ENCODE results near the gene SCTR.

SCTR gene

DNA sequence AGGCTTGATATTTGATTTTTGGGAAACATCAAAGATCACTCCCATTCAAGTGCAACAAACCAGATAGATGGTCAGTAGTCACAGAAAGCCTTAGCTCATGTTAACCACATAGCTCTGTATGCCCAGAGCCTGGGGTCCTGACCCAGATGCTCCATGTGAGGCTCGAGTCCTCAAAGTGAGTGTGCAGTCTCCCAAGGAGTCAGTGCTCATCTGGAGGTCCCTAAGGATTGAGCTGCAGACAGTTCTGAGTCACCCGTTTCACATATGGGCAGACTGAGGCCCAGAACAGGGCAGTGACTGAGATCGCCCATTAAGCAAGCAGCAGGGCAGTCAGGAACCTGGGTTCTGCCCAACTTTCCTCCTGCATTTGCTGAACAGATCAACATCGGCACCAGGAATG is 83.4 kb downstream of the SCTR start:
- DNase-seq: no peak

DNA sequence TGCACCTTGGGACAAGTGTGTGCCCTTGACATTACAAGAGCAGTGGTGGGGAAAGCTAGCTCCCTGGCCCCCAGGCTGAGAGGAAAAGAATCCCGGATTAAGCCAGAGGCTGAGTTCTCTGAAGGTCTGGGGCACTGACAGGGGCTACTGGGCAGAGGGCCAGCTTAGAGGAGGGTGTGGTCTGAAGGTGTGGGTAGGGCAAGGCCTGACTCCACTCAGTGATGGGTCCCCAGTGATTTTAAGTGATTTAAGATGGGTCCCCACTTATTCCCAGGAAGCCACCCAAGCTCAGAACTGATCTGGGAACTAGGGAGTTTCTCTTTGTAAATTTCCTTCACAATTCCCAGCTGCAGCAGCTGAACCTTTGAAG is 83.8 kb downstream of the SCTR start:
- no peak for DNase-seq

DNA sequence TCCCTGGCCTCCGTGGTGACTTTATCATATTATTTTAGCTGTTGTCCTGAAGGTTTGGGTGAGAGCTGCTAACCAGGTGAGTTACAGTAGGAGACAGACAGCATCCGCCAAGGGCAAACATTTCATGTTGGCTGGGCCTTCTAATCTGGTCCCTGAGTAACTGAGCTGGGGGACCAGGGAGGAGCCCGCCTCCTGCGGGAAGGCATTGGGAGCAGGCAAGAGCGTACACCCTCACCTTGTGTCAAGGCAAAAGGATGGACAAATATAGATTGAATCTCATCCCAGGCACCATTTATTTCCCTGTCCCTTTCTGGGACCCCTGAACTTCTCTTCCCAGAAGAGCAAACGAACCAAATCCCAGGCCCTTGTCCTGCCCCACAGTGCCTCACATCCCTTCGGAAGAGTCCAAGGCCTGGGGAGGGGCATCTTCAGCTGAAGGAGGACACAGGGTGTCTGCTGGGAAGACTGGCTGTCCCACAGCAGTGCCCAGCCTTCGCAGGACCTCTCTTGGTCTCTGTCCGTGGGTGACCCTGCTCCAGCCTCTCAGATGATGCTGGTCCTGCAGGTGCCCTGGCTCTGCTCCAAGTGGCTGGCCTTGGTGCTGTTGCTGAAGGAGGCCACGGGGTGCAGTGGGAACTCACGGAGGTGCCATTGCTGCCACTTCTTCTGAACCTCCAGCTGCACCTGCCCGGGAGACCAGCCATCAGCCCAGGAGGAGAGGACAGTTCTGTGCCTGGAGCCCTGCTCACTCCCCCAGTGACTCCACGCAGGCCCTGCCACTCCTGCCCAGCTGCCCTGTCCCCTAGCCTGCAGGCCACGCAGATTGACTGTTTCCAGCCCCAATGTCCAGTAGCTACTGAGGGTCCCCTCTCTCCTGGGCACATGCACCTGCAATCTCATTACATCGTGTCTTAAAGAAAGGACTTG is 84.4 kb downstream of the SCTR start:
- DNase-seq: no peak

DNA sequence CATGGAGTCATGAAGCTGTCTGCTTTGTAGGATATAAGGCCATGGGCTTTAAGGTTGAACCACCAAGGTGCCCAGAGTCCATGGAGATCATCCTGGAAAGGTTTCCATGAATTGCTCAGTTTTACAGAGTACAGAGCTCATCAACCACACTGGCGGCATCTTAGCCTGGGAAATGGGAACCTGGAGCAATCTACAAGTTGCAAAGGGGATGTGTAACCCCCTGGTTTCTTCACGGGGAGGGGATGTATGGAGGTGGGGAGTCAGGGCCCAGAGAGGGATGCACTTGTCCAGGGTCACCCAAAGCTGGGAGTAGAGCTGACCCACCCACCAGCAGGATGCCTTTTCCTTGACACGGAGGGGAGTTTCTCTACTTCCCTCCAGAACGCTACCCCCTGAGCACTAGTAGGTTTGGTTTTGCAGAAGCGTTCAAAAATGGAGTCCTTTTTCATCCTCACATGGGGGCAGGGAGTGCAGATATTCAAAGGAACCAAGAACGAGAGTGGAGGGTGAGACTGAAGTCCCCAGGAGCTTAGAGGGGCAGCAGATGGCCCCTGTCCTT is 85.5 kb downstream of the SCTR start:
- DNase-seq: no peak

DNA sequence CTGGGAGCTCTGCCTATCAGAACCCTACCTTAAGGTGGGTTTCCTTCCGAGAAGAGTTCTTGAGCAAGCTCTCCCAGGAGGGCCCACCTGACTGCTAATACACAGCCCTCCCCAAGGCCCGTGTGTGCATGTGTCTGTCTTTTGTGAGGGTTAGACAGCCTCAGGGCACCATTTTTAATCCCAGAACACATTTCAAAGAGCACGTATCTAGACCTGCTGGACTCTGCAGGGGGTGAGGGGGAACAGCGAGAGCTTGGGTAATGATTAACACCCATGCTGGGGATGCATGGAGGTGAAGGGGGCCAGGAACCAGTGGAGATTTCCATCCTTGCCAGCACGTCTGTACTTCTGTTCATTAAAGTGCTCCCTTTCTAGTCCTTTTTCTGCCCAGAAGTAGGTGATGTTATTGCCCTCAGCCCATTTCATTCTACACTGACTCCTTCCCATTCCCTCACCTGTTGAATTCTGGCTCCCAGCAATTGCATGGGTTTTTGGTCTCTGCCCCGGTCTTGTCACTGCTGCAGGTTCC is 86.1 kb downstream of the SCTR start:
- DNase-seq: no peak

DNA sequence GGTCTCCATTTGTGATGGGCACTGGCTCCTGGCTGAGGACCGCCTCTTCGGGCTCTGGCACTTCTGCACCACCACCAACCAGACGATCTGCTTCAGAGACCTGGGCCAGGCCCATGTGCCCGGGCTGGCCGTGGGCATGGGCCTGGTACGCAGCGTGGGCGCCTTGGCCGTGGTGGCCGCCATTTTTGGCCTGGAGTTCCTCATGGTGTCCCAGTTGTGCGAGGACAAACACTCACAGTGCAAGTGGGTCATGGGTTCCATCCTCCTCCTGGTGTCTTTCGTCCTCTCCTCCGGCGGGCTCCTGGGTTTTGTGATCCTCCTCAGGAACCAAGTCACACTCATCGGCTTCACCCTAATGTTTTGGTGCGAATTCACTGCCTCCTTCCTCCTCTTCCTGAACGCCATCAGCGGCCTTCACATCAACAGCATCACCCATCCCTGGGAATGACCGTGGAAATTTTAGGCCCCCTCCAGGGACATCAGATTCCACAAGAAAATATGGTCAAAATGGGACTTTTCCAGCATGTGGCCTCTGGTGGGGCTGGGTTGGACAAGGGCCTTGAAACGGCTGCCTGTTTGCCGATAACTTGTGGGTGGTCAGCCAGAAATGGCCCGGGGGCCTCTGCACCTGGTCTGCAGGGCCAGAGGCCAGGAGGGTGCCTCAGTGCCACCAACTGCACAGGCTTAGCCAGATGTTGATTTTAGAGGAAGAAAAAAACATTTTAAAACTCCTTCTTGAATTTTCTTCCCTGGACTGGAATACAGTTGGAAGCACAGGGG is 87.1 kb downstream of the SCTR start:
- DNase-seq: no peak

DNA sequence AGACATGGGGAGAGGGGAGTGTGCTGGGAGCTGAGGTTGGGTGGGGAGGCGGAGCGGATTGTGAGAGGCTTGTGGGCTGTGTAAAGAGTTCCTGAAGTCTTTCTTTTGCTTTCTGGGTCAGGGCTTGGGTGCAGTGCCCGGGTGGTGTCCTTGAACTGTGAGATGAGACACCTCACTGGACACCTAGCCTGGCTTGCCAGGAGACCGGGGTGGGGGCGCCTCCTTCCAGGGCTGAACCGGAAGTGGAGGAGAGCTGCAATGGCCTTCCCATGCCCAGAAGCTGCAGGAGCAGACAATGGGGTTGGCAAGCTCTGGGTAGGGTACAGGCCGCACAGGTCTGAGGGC is 88.4 kb downstream of the SCTR start:
- DNase-seq: no peak

DNA sequence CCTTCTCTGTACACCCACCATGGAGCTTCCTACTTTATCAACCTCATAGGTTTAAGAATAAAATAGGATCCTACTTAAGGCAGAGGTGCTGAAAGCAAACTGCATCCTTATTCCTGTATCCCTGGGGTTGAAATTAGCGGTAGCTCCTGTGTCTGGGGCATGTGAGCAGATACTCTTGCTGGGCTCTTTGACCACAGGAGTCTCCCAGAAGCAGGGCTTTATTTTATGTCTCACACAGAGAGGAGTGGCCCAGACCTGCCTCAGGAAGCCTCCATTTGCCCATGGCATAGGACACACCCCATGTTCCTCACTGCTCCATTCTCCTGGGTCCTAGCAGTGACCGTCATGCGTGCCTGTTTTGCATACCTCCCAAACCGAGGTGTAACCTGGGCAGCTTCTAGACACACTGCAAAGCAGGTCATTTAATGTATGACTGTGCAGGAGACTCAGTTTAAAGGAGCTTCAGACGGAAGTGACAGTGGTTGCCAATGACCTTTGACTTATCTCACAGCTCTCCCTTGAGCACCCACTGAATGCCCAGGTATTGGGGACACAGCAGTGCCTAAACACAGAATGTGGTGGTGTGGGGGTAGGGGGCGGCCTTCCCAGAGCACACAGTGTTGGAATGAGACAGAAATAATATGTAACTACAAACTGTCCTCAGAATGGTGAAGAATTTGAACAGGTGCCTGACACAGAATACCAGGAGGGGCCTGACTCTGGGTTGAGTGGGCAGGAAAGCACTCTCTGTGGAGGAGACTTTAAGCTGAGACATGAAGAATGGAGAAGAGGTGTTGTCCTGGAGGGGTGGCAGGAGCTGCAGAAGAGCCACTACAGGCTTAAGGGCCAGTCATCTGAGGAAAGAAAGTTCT is 89.0 kb downstream of the SCTR start:
- DNase-seq: no peak

DNA sequence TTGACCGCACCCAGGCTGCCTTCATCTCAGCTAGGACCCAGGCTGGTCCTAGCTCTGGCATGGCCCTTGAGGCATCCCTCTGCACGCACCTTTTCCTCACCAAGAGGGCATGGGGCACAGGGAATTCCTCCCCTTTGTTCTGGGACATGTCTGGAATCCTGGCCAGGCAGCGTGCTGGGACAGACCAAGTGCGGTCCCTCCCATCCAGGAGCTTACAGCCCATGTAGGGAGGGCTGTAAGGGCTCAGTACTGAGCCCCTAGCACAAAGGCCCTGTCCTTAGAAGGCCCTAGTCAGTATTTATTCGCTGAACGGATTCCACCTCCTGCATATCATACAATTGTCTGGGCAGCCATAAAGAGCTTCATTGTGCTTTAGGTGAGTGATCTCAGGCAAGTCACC is 89.6 kb downstream of the SCTR start:
- no peak for DNase-seq

DNA sequence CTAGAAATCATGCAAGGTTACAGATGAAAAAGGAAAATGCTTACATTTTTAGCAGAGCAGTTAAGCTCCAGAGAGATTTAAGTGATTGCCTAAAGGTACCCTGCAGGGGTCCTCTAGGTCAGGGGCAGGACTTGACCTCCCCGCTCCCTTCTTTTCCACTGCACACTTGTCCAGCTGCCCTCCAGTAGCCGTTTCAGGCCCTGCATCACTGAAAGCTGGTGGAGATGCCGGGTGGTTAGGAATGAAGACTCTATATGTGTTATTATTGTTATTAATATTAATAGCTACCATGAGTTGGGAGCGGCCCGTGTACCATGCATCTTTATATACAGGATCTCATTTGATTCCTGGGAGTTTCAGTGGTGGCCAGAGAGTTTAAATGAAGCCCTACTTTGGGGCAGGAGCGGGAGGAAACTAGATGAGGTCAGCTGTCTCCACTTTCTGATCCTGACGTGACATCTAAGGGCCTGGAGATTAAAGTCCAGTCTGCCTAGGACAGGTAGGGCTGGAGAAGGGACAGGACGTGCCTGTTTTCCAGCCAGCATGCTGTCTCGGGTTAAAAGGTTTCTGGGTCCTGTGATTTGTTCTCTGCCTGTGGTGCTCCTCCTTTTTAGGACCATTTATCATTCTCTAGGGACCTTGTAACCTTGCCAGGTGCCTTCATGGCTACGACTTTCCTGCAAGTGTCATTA is 90.5 kb downstream of the SCTR start:
- no peak for DNase-seq

DNA sequence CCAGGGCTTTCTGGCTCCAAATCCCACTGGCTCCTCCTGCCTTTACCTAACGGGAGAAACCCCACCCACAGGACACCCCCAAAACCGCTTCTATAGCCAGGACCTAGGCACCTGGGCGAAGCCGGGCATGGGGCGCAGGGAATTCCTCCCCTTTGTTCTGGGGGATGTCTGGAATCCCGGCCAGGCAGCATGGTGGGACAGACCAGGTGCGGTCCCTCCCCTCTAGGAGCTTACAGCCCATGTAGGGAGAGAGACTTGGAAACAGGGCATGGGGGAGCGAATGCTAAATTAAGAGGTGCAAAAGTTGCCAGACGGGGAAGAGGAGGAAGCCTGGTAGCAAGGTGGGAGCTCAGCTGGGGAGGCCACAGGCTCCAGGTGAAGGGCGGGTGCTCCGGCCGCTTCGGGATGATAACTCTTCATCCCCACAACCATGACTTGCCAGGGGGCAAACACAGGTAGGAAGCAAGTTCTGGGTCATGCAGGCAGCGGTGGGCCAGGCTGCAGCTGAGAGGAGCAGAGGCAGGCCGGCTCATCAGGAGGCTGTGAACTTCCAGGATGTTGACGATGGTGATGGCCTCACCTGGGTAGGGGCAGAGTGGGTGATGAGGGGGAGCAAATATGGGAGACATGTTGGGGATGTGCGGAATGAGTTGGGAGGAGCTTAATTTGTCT is 91.3 kb downstream of the SCTR start:
- DNase-seq: no peak

DNA sequence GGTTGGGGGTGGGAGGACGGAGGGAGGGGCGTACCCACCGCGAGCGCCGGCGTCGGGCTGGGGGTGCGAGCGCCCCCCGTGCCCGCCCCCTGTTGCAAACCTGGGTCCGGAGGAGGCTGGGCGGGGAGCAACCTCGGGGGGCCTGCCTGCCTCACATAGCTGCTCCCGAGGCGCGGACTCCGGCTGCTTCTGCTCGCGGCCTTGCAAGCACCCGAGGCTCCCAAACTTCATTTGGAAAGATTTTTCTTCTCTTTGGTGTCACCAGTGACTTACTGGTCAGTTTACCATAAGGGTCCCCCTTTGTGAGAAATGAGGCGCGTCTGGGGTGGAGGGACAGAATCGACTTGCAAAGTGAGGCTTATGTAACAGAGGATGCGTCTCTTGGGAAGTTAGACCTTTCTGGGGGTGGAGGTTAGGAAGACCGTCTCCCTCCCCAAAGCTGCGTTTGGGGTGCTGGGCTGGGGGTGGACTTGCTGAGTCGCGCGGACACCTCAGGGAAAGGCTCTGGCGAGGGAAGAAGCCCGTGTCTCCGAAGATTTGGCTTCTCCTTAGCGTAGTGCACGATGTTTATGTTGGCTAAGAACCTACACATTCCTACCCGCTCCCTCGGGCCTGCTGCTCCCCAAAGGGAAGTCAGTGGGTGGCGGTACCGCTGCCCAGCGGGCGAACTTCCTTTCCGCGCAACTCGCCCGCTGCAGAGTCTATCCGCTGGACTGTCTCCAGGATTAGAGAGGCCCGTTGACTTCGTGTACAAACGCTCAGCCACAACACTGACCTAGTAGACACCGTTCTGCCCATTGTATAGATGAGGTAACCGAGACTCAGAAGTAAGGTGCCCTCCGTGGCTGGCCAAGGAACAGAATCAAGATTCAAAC is 92.1 kb downstream of the SCTR start:
- DNase-seq: peak; percentile 17

DNA sequence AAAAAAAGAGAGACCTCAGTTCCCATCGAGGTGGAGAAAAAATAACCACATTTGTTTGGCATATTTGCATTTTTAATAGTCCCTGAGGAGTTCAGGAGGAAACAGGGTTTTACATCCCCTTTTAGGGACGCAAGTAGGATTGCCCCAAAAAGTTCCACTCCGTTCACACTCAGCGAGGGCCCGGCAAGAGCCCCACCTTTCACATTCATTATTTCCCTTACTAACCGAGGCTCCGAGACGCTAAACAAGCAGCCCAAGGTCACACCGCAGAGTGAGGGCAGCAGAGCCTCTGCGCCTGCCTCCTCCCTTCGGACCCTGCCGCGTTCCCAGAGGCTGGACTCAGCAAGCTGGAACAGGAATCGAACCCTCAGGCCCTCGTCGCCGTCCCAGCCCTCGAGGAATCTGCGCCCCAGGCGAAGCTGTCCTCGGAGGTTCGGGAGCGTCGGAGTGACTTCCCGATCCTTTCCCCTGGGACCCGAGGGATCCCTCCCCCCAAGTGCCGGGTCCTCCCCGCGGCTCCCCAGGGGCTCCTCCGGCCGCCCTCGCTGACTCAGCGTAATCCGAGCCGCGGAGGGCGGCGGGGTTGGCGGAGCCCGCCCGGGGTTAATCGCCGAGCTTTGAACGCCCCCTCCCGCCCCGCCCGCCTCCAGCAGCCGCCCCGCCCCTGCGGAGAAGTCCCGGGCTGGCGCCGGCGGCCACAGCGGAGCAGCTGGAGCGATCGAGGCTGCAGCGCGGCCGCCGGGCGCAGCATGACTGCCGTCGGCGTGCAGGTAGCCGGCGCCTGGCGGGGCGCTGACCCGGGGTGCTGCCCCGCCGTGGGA is 92.9 kb downstream of the SCTR start, which contains the start of gene TMEM37:
Gene TMEM37 (plus strand): TSS at position 700 of the 821 bp plus-strand sequence. CDS start 50 bp downstream, at position 750.
- peak; percentile 72 for DNase-seq

DNA sequence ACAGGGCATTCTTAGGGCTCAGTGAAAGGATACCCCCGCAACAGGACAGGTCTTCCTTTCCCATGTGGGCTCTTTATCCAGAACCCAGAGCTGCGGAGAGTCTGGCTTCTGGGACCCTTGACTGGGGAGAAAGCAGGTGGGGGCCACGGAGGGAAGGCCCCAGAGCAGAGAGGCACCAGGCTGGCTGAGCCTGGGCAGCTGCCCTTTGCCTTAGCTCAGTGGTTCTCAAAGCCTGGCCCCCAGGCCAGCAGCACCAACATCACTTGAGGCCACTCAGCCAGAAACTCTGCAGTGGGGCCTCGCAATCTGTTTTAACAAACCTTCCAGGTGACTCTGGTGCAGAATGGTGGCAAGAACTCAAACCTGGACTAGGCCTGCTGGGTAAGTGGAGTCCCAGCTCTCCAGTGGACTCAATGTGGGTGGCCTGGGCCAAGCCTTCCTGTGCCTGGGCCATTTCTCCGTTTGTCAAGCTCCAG is 94.2 kb downstream of the SCTR start:
- no peak for DNase-seq

DNA sequence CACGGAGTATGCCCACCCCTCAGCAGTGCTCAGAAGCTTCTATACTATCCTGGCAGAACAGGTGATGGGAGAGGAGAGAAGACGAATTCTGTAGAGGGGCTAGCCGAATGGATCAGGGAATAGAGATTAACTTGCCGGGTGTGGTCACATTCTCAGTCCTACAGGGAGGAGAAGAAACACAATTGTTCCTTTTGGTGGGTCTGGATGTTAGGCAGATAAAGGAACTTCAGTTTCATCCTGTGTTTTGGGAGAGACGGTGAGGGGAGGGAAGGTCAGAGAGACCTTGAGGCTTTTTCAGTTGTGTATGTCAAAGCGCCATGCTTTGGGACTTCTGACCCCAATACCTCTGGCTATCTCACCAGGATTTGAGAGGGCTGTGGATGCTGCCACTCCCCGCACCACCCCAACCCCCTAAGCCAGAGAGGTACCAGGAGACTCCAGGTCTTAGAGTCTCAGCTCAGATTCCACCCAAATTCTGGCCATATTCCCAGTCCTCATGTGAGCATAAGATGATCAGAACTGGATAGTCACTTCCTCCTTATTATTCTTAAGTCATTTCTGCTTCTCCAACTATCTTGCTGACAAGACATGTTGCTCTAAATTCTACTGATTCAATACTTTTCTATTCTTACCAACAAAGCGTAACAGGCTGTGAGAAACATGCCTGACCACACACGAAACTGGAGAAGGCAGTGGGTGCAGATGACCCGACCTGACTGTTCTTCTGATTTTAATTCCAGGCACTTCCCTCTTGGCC is 94.9 kb downstream of the SCTR start:
- DNase-seq: peak; percentile 4

DNA sequence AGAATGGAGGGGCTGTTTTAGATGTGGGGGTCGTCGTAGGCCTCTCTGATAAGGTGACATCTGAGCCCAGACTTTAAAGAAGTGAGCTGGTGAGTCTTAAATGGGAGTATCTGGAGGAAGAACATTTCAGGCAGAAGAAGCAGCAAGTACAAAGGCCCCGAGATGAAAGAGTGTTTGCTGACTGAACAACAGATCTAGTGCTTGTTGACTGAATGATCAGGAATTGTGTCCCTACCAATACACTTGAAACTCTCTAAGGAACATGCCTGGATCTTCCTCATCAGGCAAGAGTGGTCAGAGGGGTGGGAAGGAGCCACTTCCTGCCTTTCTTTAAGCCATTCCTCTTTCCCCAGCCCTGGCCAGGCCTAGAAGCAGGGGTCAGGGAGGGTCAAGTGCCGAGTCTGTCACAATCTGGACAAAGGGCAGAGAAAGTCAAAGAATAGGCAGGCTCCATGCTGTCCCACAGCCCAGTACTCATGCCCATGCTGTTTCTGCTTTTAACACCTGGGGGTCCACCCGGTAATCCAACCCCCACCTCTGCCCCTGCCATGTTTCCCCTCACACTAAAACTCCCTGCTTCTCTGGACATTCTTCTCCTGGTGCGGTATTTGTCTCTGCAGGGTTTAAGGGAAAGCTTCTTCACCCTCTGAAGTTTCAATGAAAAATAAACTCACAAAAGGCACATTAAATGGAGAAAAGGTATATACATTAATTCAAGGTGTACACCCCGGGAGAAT is 95.6 kb downstream of the SCTR start:
- DNase-seq: no peak

DNA sequence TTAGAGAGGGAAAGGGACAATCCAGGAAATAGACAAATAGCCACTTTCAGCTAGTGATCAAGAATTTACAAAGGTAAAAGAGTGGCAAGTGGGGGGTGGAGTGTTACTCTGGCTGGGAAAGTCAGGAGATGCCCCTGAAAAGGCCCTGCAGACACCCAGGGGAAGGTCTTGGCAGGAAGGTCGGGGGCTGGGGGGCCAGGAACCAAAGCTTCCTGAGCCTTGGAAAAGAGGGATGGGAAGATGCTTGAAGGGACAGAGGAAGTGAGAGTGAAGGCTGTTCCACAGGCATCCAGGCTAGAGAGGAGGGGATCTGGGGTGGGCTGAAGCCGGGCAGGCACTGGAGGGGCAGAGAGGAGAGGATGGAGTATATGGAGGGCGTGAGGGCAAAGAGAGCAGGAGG is 96.5 kb downstream of the SCTR start:
- DNase-seq: no peak

Measured in kidney glomerular epithelial cell (primary cell).